Left ventricle myocardium inferior (tissue), 1 donor: ENCODE data around the gene C3orf62. TPM values are rescaled to one million over a fixed set of nuclear protein-coding genes. Genes with fewer than 3 reads are reported as not detected.
A peak's percentile ranks its signal among the peaks of the same experiment; 100 is the strongest.

Source experiments
- DNase-seq: peaks from one replicate; pipeline ENCODE4 v3.0.0-alpha.2; 2020
- H3K27ac ChIP-seq: fragments of 200-600 bp; replicated peaks from 2 replicates; pipeline ENCODE4 v1.8.0; 2021
- H3K27me3 ChIP-seq: fragments of 200-600 bp; 2 replicates; pipeline ENCODE4 v1.8.0; 2021; ENCODE audit warnings: low read depth
- H3K36me3 ChIP-seq: fragments of 200-600 bp; 2 replicates; pipeline ENCODE4 v1.8.0; 2021
- H3K4me1 ChIP-seq: fragments of 200-600 bp; 2 replicates; pipeline ENCODE4 v1.8.0; 2021
- H3K4me3 ChIP-seq: fragments of 200-600 bp; 2 replicates; pipeline ENCODE4 v1.8.0; 2021; ENCODE audit warnings: mild to moderate bottlenecking, moderate library complexity
- H3K9me3 ChIP-seq: fragments of 200-600 bp; replicated peaks from 2 replicates; pipeline ENCODE4 v1.8.0; 2021
- intact Hi-C: fragments of 100-400 bp; cut with micrococcal nuclease; formaldehyde crosslinking; loops from one replicate; pipeline ENCODE4 v1.11.0; 2022
- total RNA-seq: library from RNA; stranded (reverse); fragmentation: NEBNext Ultra II Directional; extraction: Animal tissue kit (Norgen Biotek cat#: 25700); gene quantifications from one replicate; pipeline ENCODE4 v1.2.1, GENCODE V29; 2021
- TF ChIP-seq, protein P1 (sequence below): fragments of 200-600 bp; IDR thresholded peaks from 2 replicates; pipeline ENCODE4 v1.8.0; 2021; ENCODE audit warnings: antibody characterized with exemption, mild to moderate bottlenecking, borderline replicate concordance
- donor health status: DM: no; HTN: yes; CAD: no; lungs with severe emphysema.

The C3orf62 gene
- total RNA-seq, 1 donor from 2014 or later, result 2.8 TPM

DNA sequence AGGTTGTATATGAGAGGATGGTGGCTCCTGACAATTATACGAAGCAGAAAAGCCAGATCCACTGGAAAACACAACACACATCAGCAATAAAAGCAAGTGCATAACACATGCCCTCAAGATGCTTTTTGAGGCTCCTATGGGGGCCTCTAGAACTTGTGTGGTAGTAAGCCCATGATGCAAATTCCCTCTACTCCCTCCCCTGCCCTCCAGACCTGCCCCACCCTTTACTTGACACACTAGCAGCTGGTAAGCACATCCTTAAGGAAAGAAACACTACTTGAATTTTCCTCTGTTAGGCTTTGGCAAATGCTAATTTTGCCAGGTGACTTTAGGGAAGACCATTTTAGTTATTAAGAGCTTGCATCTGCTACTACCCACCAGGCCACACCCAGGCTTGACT, 33.6 kb upstream of the C3orf62 start:
- peaks cover 78% of the 10 kb centered on the region for H3K36me3 ChIP-seq
- no peaks in the 10 kb centered on the region for H3K9me3 ChIP-seq
- DNase-seq, result no peak
- no peaks in the 10 kb centered on the region for H3K27me3 ChIP-seq
- H3K27ac ChIP-seq, result no peak overlapping the region
- intact Hi-C loops, result no loop called here
- H3K4me1 ChIP-seq, result peaks cover 8% of the 10 kb centered on the region
- TF ChIP-seq, protein P1, sequence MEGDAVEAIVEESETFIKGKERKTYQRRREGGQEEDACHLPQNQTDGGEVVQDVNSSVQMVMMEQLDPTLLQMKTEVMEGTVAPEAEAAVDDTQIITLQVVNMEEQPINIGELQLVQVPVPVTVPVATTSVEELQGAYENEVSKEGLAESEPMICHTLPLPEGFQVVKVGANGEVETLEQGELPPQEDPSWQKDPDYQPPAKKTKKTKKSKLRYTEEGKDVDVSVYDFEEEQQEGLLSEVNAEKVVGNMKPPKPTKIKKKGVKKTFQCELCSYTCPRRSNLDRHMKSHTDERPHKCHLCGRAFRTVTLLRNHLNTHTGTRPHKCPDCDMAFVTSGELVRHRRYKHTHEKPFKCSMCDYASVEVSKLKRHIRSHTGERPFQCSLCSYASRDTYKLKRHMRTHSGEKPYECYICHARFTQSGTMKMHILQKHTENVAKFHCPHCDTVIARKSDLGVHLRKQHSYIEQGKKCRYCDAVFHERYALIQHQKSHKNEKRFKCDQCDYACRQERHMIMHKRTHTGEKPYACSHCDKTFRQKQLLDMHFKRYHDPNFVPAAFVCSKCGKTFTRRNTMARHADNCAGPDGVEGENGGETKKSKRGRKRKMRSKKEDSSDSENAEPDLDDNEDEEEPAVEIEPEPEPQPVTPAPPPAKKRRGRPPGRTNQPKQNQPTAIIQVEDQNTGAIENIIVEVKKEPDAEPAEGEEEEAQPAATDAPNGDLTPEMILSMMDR, result no peak
- H3K4me3 ChIP-seq, result no peak overlapping the region

DNA sequence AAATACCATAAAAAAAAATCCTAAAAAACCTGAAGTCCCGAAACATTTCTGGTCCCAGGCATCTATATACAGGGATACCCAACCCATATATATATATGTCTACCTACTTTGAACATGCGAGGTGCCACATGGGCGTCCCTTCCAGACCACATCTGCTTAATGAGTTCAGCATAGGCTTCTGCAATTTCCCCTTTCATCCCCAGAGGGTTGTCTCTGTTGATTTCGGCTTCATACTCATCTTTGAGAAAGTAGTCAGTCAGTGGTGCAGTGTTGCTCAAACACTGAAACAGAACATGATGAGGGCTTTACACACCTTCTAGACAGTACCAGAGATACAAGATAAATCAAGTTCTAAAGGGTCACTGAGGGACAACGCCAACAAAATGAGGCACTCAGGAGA, 28.6 kb upstream of the C3orf62 start:
- no peak for DNase-seq
- peaks cover 9% of the 10 kb centered on the region for H3K4me1 ChIP-seq
- peaks cover 98% of the 10 kb centered on the region for H3K36me3 ChIP-seq

DNA sequence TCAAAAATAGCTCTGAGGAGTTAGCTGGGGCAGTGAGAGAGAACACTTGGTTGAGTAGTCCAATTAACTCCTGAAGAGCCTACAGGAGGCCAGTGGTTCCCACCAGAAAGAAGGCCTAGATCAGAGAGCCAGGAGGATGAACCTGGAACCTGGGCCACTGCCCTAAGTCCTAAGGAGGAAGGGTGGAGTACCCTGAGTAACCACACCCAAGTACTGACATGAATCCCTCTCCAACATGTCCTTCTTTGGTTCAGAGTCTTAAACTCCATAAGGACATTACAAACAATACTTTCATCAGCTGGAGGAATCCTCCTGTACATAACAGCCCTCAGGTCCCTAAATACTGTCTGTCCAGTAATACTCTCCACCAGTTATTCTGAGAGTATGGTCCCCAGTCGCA, 25.6 kb upstream of the C3orf62 start:
- intact Hi-C loops, result no loop called here
- Histone ChIP-seq H3K9me3 (no peaks in the 10 kb centered on the region), H3K27me3 (no peaks in the 10 kb centered on the region), H3K27ac (peak overlapping the region; percentile 9), H3K4me3 (no peak overlapping the region), H3K36me3 (peaks cover 99% of the 10 kb centered on the region), H3K4me1 (peaks cover 21% of the 10 kb centered on the region)
- DNase-seq, result no peak
- TF ChIP-seq, protein P1, result no peak

More for the DNA sequence above, 28.6 kb upstream of the C3orf62 start:
- intact Hi-C loops, result no loop called here
- no peaks in the 10 kb centered on the region for H3K9me3 ChIP-seq
- no peak overlapping the region for H3K4me3 ChIP-seq
- H3K27me3 ChIP-seq, result no peaks in the 10 kb centered on the region
- TF ChIP-seq, protein P1, result no peak
- no peak overlapping the region for H3K27ac ChIP-seq

DNA sequence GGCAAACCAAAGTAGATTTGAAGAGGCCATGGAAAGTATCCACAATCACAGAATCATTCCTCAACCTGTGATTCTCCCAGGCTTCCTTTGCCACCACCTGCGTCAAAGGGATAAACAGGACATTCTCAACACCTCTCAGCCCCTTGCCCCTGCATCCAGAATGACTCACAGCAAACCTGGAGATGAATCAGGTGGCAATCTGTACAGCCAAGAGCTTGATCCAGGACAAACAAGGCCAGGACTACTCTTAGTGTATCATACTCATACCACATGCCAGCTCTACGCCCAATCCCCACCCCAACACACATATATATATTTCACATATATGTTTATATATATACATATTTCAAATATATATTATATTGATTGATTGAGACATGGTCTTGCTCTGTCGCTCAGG, 23.6 kb upstream of the C3orf62 start:
- Histone ChIP-seq H3K9me3 (no peaks in the 10 kb centered on the region), H3K27ac (no peak overlapping the region), H3K4me3 (no peak overlapping the region), H3K27me3 (no peaks in the 10 kb centered on the region), H3K36me3 (peaks cover 82% of the 10 kb centered on the region), H3K4me1 (peaks cover 42% of the 10 kb centered on the region)
- intact Hi-C loops, result no loop called here
- TF ChIP-seq, protein P1, result no peak
- DNase-seq, result no peak

DNA sequence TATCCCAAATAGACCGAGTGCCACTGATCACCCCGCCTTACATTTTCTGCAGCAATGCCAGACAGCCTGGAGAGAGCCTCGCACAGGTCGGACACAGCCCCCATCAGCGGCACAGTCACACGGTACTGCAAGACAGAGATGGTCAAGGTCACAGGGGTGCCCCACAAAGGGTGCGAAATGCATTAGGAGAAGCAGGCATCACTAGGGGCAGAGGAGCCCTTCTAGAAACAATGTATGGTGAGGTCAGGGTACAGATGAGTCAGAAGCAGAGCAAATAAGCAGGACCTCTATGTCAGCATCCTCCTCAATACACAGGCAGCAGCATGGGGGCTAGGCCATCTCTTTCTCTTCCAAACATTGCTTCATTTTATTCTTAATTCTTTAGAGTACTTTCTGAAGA, 21.5 kb upstream of the C3orf62 start:
- Histone ChIP-seq H3K27me3 (no peaks in the 10 kb centered on the region), H3K4me3 (no peak overlapping the region), H3K9me3 (no peaks in the 10 kb centered on the region), H3K36me3 (peaks cover 81% of the 10 kb centered on the region), H3K4me1 (peaks cover 56% of the 10 kb centered on the region), H3K27ac (peak overlapping the region; percentile 92)
- intact Hi-C loops, result no loop called here
- DNase-seq, result no peak
- TF ChIP-seq, protein P1, result no peak
